HTR-8/SVneo (cell line): ENCODE results near the gene PRIM2.
A peak's percentile ranks its signal among the peaks of the same experiment; 100 is the strongest.
"Not testable (repeated sequence)": the region's sequence is repeated elsewhere in the genome, so short reads cannot be mapped to it uniquely, and the experiment has no call there.

ENCODE experiments used
- DNase-seq: peaks from one replicate; pipeline ENCODE4 v3.0.0; 2011; ENCODE audit warnings: low spot score, mixed read lengths; ENCODE audit not compliant: insufficient read length
- FAIRE-seq: peaks from 2 replicates; lab custom pipeline; 2011; peaks lifted over from hg19 to GRCh38; lab: Jason Lieb, UNC

The PRIM2 gene

DNA sequence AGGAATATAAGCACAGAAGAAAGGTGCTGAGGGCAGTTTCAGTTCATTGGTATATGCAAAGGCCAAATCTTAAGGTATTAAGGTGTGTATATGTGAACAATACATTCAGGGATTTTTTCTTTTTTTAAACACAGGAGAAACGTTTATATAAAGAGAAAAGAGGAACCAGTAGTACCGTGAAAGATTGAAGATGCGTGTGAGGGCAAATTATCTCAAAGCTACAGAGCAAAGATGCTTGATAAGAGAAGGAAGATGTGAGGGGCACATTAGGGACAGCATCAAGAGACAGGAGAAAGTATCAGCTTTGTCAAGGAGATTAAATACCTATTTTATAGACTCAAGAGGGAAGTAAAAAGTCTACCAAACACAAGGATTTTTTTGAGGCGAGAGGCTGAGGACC, 165.0 kb downstream of the PRIM2 start:
- DNase-seq, FAIRE-seq: not testable (repeated sequence)

DNA sequence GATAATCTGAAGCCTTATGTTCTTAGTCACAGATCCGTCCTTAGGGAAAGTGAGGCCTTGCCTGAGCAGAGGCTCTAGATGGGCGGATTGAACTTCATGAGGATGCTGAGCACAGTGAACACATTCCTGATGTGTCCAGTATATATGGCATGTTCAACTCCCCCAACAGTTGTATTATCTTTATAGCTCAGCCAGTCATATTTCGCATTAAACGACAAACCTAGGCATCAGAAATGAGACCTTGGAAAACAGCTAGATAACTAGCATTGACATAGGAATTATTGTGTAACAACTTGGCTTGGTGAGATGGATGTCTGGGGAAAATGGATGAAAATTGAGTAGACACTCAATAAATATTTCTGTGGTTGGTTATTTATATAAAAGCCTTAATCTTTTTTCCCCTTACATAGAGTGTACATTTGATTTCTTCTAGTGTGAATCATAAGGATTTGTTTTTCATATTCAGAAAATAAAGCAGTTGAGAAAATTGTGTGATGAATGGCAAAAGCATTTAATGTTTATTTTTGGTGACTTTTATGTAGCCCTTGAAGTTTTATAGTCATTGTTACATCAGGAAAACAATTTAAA, 169.2 kb downstream of the PRIM2 start:
- FAIRE-seq, DNase-seq: not testable (repeated sequence)

GRCh38 chr6:57488551-57488950, 171.1 kb downstream of the PRIM2 start:
- DNase-seq: not testable (repeated sequence)
- peak; percentile 74 for FAIRE-seq

GRCh38 chr6:57489887-57490286, 172.5 kb downstream of the PRIM2 start:
- not testable (repeated sequence) for FAIRE-seq, DNase-seq

GRCh38 chr6:57491795-57492194, 174.4 kb downstream of the PRIM2 start:
- DNase-seq, FAIRE-seq: not testable (repeated sequence)

- not testable (repeated sequence) for DNase-seq, FAIRE-seq
Observed at GRCh38 chr6:57496251-57496650, 178.8 kb downstream of the PRIM2 start.

DNA sequence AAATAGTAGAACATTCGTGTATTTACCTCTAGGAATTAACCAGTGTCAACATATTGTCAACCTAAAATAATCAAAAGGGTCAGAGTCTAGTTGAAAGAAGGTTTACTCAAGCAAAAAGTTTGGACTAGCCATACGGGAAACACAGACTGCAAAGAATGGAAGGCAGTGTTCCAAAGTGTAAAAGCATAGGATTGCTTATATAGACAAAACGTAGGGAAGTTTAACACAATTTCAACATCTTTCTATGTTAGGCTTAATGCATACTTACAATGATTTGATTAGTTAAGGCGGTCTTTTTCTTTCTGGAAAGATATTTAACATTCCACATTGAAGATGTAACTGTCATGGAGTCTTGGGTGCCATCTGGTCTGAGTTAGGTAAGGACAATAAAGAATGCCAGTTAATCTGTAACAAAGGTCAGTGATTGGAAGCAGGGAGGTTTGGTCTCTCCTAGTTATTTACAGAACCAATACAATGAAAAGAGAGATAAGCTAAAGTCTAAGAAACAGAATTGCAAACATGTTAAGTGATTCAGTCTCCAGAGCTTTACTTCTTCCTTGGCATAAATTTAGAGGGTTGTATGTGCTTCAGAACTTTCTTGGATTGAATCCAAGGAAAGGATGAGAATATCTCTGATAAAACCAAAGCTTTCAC, 183.1 kb downstream of the PRIM2 start:
- not testable (repeated sequence) for FAIRE-seq, DNase-seq

GRCh38 chr6:57502387-57502786, 185.0 kb downstream of the PRIM2 start:
- not testable (repeated sequence) for DNase-seq, FAIRE-seq

DNA sequence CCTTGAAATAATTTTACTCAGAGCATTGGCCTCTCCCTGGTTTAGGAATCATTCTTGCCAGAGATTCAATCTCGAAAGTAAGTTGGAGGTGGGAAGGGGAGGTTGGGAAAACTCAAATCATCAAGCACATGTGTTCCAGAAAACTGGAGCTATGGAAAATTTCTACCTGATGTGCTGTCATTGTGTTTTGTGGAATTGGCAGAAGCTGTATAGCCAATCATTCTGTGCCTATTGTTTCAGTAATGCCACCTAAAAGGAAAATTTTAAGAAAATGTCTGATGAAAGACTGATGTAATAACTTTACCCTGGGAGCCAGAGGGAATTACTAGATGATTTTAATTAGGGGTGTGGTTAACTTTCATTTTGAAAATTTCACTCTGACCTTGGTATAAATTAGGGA, 187.8 kb downstream of the PRIM2 start:
- DNase-seq, FAIRE-seq: not testable (repeated sequence)

GRCh38 chr6:57510390-57510789, 193.0 kb downstream of the PRIM2 start:
- not testable (repeated sequence) for DNase-seq, FAIRE-seq

- not testable (repeated sequence) for FAIRE-seq
Observed at GRCh38 chr6:57515171-57515570, 197.7 kb downstream of the PRIM2 start.

GRCh38 chr6:57515845-57516244, 198.4 kb downstream of the PRIM2 start:
- not testable (repeated sequence) for FAIRE-seq, DNase-seq

More at GRCh38 chr6:57515171-57515570, 197.7 kb downstream of the PRIM2 start:
- not testable (repeated sequence) for DNase-seq

DNA sequence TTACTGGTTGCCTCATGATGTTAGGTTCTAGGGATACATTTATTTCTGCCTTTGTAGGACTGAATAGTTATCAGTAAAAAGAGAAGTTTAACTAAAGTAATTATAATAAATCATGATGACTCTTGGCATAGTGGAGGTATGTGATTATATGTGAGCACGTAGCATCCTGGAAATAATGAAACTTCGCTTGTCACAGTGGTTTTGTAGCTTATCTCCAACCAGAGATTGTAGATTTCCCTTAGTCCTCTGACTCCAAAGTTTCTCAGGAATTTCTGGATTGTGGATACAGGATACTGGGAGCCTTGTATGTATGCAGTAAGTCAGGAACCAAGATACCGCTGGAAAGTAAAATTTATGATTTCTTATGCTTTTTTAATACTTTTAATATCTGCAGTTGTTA, 199.3 kb downstream of the PRIM2 start:
- not testable (repeated sequence) for FAIRE-seq, DNase-seq

GRCh38 chr6:57519198-57519597, 201.8 kb downstream of the PRIM2 start:
- DNase-seq, FAIRE-seq: not testable (repeated sequence)

DNA sequence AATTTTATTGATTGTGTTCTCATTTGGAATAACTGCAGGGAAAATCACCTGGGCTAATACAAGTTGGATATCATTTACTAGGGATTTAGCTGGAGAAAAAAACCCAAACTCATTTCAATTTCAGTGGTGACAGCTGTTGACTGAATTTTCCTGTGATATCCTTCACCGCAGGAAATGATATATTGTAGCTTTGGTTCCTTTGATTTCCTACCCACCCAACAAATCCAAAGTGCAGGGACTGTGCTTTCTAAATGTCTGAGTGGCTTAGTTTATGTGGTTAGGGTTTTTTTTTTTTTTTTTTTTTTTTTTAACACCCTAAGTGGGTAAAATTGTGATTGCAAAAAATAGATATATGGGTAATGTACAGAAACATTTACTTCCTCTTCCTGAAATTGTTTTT, 203.7 kb downstream of the PRIM2 start:
- DNase-seq, FAIRE-seq: not testable (repeated sequence)

- not testable (repeated sequence) for DNase-seq
- FAIRE-seq: peak; percentile 20
Observed at GRCh38 chr6:57523221-57523620, 205.8 kb downstream of the PRIM2 start.

DNA sequence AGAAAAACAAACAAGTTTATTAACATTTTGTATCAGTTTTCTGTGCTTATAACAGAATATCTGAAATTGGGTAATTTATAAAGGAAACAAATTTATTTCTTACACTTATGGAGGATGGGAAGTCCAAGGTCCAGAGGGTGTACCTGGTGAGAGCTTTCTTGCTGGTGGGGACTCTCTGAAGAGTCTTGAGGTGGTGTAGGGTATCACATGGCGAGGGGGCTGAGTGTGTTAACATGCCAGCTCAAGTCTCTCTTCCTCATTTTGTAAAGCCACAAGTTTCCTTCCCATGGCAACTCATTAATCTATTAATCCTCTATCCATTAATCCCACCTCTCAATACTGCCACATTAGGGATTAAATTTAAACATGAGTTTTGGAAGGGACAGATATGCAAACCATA, 212.3 kb downstream of the PRIM2 start:
- DNase-seq, FAIRE-seq: not testable (repeated sequence)

DNA sequence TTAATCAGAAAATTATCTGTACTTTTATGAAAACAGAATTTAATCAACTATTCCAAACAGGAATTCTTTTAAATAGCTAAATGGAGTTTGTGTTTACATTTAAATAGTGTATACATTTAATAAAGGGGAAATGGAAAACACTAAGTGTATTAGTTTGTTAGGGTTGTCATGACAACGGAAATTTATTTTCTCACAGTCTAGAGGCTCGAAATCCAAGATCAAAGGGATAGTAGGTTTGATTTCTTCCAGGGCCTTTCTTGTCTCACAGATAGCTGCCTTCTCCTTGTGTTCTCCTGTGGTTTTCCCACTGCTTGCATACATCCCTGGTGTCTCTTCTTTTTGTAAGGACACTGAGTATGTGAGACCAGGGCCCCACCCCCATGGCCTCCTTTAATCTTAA, 215.2 kb downstream of the PRIM2 start:
- not testable (repeated sequence) for FAIRE-seq

DNA sequence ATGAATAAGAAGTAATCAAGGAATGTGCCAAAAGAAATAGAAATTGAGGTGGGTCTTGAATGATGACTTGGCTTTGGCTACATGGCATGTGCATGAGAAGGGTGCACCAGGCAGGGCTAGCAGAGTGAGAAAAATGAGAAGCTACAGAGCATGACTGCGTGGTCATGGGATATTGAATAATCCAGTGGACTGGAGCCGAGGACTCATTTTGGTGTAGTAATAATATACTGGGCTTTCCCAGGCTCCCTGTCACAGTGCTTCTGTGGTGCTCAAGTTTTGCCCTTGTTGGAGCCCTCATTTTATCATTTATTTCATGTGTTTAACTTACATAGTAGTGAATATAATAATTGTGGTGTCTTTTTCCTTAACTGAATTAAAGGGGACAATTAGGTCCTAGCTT, 217.7 kb downstream of the PRIM2 start:
- not testable (repeated sequence) for DNase-seq, FAIRE-seq

More for the DNA sequence above, 215.2 kb downstream of the PRIM2 start:
- DNase-seq: not testable (repeated sequence)

GRCh38 chr6:57535994-57536393, 218.6 kb downstream of the PRIM2 start:
- FAIRE-seq (peak; percentile 65), DNase-seq (peak; percentile 3)

DNA sequence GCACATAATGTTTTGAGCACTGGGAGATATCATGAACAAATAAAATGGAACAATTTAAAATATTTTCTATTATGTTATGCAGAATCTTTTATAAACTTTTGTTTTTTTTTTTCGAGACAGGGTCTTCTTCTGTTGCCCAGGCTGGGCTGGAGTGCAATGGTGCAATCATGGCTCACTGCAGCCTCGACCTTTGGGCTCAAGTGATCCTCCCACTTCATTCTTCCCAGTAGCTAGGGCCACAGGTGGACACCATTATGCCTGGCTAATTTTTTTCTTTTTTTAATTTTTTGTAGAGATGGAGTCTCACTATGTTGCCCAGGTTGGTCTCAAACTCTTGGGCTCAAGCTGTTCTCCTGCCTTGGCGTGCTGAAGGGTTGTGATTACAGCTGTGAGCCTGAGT, 220.5 kb downstream of the PRIM2 start:
- not testable (repeated sequence) for DNase-seq
- FAIRE-seq: peak; percentile 23
